ENCODE data around the gene JAKMIP2. TPM values are rescaled to one million over a fixed set of nuclear protein-coding genes. Genes with fewer than 3 reads are reported as not detected.
A peak's percentile ranks its signal among the peaks of the same experiment; 100 is the strongest.

JAKMIP2 gene
- total RNA-seq, 1 experiment from 2014 or later = 10.9 TPM

DNA sequence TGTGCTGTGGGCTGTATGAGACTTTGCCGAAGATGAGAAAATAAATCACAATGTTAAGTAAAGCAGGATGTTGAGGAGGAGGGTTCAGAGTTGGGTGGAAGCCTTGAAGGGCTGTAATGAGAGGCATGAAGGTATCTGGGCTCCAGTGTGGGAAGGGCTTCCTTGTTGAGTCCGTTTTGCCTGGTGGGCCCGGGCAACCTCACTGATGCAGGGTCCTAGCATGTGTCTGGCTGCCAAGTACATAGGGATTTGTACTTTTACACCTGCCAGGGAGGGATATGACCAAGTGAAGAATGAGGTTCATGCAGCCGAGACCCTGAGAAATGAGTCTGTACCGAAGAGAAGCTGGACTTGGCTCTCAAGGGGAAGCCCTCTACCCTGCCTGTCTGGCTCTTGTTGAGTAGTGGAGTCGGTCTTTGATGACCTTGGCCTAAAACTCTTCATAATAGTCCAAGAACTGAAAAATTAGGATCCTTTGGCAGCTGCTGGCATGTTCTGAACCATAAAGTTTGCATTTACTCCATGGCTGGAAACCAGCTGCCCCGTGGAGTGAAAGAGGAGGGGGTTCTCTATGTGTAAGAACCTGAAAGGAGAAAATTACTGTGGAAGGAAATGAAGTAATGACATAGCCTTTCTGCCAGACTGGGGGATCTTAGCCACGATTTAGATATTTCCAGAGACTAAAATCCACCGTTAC lies 213.7 kb downstream of the JAKMIP2 start:
- peak; percentile 28 for ATAC-seq
- CTCF ChIA-PET = interaction anchor here (0.9 to 2.7 kb wide), 4 partner anchors 8 to 11 kb away, joined by 3 to 15 read pairs (median 5); no protein-coding TSS in a partner anchor
- H3K9me3 Mint-ChIP-seq = no peaks in the 10 kb centered on the region
- DNase-seq (ENCODE audit: low spot score) = no peak
- TF ChIP-seq PRRX2 (CRISPR knock-in tag; IDR thresholded peaks at IDR 0.05) = 0 out of 2 replicates have a peak, but pooled peaks have one; percentile 18
- TF ChIP-seq ELF4 (CRISPR knock-in tag; IDR thresholded peaks at IDR 0.05; ENCODE audit: low read depth) = no peak
- peaks cover 30% of the 10 kb centered on the region for H3K36me3 Mint-ChIP-seq
- H3K4me1 Mint-ChIP-seq = peaks cover 97% of the 10 kb centered on the region
- peak overlapping the region; percentile 97 for H3K27ac Mint-ChIP-seq
- no peaks in the 10 kb centered on the region for H3K27me3 Mint-ChIP-seq (ENCODE audit: low read depth)
- H3K4me3 Mint-ChIP-seq = peak overlapping the region; percentile 12
- POLR2A ChIA-PET = no interaction called here

DNA sequence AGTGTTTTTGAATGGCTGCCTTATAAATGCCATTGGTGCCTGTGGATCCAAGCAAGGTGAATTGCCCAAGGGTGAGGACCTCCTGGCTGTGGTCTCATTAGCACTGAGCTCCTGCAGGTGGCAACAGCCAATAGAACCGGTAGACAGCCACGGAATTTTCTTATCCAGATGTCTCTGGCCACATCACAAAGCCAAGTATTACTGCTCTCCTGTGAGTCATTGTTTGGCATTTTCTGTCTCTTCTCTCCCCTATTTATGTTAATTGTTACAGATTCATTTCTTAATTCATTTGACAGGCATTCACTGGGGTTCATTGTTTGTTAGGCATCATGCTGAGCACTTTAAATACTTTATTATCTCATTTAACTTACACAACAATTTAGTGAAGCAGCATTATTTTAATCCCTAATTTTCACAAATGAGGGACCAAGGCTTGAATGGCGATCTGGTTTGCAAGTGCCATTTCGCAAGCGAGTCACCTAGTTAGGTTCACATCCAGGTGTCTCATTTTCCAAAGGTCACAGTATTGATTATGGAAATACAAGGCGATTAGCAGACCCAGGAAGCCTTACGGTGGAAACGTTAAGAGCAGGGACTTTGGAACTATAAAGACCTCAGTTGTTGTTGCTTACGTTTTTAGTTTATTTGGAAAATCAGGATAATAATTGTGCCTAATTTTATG lies 214.5 kb downstream of the JAKMIP2 start:
- Mint-ChIP-seq H3K27me3 (ENCODE audit: low read depth) (no peaks in the 10 kb centered on the region), H3K4me3 (peak overlapping the region; percentile 12), H3K36me3 (peaks cover 38% of the 10 kb centered on the region), H3K4me1 (peaks cover 94% of the 10 kb centered on the region), H3K9me3 (no peaks in the 10 kb centered on the region), H3K27ac (peak overlapping the region; percentile 97)
- ATAC-seq (peak; percentile 92), DNase-seq (ENCODE audit: low spot score) (peak; percentile 48)
- ChIA-PET CTCF (interaction anchor here (0.9 to 2.7 kb wide), 6 partner anchors 9 to 114 kb away, joined by 3 to 15 read pairs (median 6); no protein-coding TSS in a partner anchor), POLR2A (interaction anchor here (0.7 kb wide), 1 partner anchor 116 kb away, joined by 4 read pairs; no protein-coding TSS in a partner anchor)
- TF ChIP-seq, protein P1, sequence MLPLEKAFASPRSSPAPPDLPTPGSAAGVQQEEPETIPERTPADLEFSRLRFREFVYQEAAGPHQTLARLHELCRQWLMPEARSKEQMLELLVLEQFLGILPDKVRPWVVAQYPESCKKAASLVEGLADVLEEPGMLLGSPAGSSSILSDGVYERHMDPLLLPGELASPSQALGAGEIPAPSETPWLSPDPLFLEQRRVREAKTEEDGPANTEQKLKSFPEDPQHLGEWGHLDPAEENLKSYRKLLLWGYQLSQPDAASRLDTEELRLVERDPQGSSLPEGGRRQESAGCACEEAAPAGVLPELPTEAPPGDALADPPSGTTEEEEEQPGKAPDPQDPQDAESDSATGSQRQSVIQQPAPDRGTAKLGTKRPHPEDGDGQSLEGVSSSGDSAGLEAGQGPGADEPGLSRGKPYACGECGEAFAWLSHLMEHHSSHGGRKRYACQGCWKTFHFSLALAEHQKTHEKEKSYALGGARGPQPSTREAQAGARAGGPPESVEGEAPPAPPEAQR (CRISPR knock-in tag; IDR thresholded peaks at IDR 0.05) = no peak
- no peak for TF ChIP-seq ELF4 (CRISPR knock-in tag; IDR thresholded peaks at IDR 0.05; ENCODE audit: low read depth)
- TF ChIP-seq NFE2L1 (CRISPR knock-in tag; IDR thresholded peaks at IDR 0.05) = 0 out of 2 replicates have a peak, but pooled peaks have one; percentile 27
- no peak for TF ChIP-seq PRRX2 (CRISPR knock-in tag; IDR thresholded peaks at IDR 0.05)
- TF ChIP-seq SMAD3 (CRISPR knock-in tag; IDR thresholded peaks at IDR 0.05; ENCODE audit: borderline replicate concordance) = no peak
- no peak for TF ChIP-seq ATF1 (CRISPR knock-in tag; IDR thresholded peaks at IDR 0.05)
- TF ChIP-seq NR2C2 (CRISPR knock-in tag; IDR thresholded peaks at IDR 0.05) = no peak
- TF ChIP-seq GABPB1 (CRISPR knock-in tag; IDR thresholded peaks at IDR 0.05) = no peak
- TF ChIP-seq, protein P2, sequence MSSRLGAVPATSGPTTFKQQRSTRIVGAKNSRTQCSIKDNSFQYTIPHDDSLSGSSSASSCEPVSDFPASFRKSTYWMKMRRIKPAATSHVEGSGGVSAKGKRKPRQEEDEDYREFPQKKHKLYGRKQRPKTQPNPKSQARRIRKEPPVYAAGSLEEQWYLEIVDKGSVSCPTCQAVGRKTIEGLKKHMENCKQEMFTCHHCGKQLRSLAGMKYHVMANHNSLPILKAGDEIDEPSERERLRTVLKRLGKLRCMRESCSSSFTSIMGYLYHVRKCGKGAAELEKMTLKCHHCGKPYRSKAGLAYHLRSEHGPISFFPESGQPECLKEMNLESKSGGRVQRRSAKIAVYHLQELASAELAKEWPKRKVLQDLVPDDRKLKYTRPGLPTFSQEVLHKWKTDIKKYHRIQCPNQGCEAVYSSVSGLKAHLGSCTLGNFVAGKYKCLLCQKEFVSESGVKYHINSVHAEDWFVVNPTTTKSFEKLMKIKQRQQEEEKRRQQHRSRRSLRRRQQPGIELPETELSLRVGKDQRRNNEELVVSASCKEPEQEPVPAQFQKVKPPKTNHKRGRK (CRISPR knock-in tag; IDR thresholded peaks at IDR 0.05; ENCODE audit: borderline replicate concordance) = no peak
- no peak for TF ChIP-seq FOXK1 (CRISPR knock-in tag; IDR thresholded peaks at IDR 0.05)
- TF ChIP-seq, protein P3, sequence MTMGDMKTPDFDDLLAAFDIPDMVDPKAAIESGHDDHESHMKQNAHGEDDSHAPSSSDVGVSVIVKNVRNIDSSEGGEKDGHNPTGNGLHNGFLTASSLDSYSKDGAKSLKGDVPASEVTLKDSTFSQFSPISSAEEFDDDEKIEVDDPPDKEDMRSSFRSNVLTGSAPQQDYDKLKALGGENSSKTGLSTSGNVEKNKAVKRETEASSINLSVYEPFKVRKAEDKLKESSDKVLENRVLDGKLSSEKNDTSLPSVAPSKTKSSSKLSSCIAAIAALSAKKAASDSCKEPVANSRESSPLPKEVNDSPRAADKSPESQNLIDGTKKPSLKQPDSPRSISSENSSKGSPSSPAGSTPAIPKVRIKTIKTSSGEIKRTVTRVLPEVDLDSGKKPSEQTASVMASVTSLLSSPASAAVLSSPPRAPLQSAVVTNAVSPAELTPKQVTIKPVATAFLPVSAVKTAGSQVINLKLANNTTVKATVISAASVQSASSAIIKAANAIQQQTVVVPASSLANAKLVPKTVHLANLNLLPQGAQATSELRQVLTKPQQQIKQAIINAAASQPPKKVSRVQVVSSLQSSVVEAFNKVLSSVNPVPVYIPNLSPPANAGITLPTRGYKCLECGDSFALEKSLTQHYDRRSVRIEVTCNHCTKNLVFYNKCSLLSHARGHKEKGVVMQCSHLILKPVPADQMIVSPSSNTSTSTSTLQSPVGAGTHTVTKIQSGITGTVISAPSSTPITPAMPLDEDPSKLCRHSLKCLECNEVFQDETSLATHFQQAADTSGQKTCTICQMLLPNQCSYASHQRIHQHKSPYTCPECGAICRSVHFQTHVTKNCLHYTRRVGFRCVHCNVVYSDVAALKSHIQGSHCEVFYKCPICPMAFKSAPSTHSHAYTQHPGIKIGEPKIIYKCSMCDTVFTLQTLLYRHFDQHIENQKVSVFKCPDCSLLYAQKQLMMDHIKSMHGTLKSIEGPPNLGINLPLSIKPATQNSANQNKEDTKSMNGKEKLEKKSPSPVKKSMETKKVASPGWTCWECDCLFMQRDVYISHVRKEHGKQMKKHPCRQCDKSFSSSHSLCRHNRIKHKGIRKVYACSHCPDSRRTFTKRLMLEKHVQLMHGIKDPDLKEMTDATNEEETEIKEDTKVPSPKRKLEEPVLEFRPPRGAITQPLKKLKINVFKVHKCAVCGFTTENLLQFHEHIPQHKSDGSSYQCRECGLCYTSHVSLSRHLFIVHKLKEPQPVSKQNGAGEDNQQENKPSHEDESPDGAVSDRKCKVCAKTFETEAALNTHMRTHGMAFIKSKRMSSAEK (CRISPR knock-in tag; IDR thresholded peaks at IDR 0.05; ENCODE audit: borderline replicate concordance) = no peak; the same call in 1 of the 2 replicates
- TF ChIP-seq ZNF423 (CRISPR knock-in tag; IDR thresholded peaks at IDR 0.05) = peak; percentile 76; the same call in 1 of the 2 replicates
- TF ChIP-seq ZNF138 (CRISPR knock-in tag; conservative IDR thresholded peaks at IDR 0.05) = no peak
- no peak; the same call in 1 of the 2 replicates for TF ChIP-seq JUN (CRISPR knock-in tag; IDR thresholded peaks at IDR 0.05)
- no peak for TF ChIP-seq ATF3 (CRISPR knock-in tag; conservative IDR thresholded peaks at IDR 0.05)
- TF ChIP-seq HMGA2 (CRISPR knock-in tag; IDR thresholded peaks at IDR 0.05) = no peak
- TF ChIP-seq, protein P4, sequence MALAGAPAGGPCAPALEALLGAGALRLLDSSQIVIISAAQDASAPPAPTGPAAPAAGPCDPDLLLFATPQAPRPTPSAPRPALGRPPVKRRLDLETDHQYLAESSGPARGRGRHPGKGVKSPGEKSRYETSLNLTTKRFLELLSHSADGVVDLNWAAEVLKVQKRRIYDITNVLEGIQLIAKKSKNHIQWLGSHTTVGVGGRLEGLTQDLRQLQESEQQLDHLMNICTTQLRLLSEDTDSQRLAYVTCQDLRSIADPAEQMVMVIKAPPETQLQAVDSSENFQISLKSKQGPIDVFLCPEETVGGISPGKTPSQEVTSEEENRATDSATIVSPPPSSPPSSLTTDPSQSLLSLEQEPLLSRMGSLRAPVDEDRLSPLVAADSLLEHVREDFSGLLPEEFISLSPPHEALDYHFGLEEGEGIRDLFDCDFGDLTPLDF (CRISPR knock-in tag; IDR thresholded peaks at IDR 0.05) = no peak
- TF ChIP-seq E2F5 (CRISPR knock-in tag; IDR thresholded peaks at IDR 0.05) = no peak
- no peak for TF ChIP-seq IRF1 (CRISPR knock-in tag; IDR thresholded peaks at IDR 0.05)
- no peak for TF ChIP-seq NR3C1 (CRISPR knock-in tag; conservative IDR thresholded peaks at IDR 0.05; ENCODE audit: low read depth)
- no peak for TF ChIP-seq FOXP1 (CRISPR knock-in tag; IDR thresholded peaks at IDR 0.05; ENCODE audit: borderline replicate concordance)
- TF ChIP-seq TEAD1 (CRISPR knock-in tag; IDR thresholded peaks at IDR 0.05) = peak; percentile 91; the same call in 1 of the 2 replicates
- no peak for TF ChIP-seq NR1H2 (CRISPR knock-in tag; IDR thresholded peaks at IDR 0.05)
